Right lobe of liver (tissue), 6 donors: ENCODE measurements around the gene PARVA. TPM values are rescaled to one million over a fixed set of nuclear protein-coding genes. Genes with fewer than 3 reads are reported as not detected.

Experiments
- ATAC-seq, 4 donors: fragments of 200-7000 bp; cut with Tn5 transposase; one replicate each; pipeline ENCODE4 v1.9.1; 2020; ENCODE audit warnings: mild to moderate bottlenecking in 4 of 4, moderate library complexity in 4 of 4
- DNase-seq, 3 donors: peaks; one replicate each; pipeline ENCODE4 v3.0.0-alpha.2; 2020
- H3K27ac ChIP-seq, 3 donors: fragments of 200-600 bp; one replicate each; pipeline ENCODE4 v1.8.0; 2022
- H3K27me3 ChIP-seq, 2 donors: fragments of 200-600 bp; one replicate each; pipeline ENCODE4 v1.8.0; 2022
- H3K36me3 ChIP-seq, 4 donors: fragments of 200-600 bp; sonication (generic) in 1 of 4; one replicate each; pipeline versions ENCODE4 v1.5.1 to v1.8.0; 2017 to 2022; ENCODE audit warnings: control low read depth in 1 of 4
- H3K4me1 ChIP-seq, 4 donors: fragments of 200-600 bp; sonication (generic) in 1 of 4; one replicate each; pipeline versions ENCODE4 v1.5.1 to v1.8.0; 2017 to 2022; ENCODE audit warnings: control low read depth in 1 of 4
- H3K4me3 ChIP-seq, 3 donors: fragments of 200-600 bp; one replicate each; pipeline ENCODE4 v1.8.0; 2022
- H3K9me3 ChIP-seq, 4 donors: fragments of 200-600 bp; sonication (generic) in 1 of 4; one replicate each; pipeline versions ENCODE4 v1.5.1 to v1.8.0; 2017 to 2022; ENCODE audit warnings: control low read depth in 1 of 4
- CTCF ChIP-seq, 4 donors: fragments of 200-600 bp in 3 of 4; fragments of 450-650 bp in 1 of 4; IDR thresholded peaks; one replicate each; pipeline versions ENCODE4 v1.5.1 to v1.8.0; 2016 to 2022; ENCODE audit warnings: antibody characterized with exemption in 4 of 4, mild to moderate bottlenecking in 2 of 4
- POLR2A ChIP-seq: fragments of 450-650 bp; IDR thresholded peaks from one replicate; pipeline ENCODE4 v1.6.1; 2017; ENCODE audit warnings: antibody characterized with exemption, mild to moderate bottlenecking
- WGBS: methylation state at CpG from one replicate; pipeline ENCODE4 v1.1.6; 2018; ENCODE audit warnings: low coverage, low lambda C conversion rate; ENCODE audit not compliant: insufficient coverage; ENCODE audit errors: missing lambda C conversion rate; 5-methylcytosine and 5-hydroxymethylcytosine counted together
- intact Hi-C, 2 donors: fragments of 100-400 bp; cut with DNase I; formaldehyde crosslinking; loops; one replicate each; pipeline versions ENCODE4 v1.11.2 to v1.14.1; 2022
- total RNA-seq, 6 experiments: library from RNA; depleted of rRNA in 2 of 6; stranded (reverse); fragments of >200 nt in 2 of 6; fragmentation: NEBNext Ultra II Directional in 3 of 6; extraction: Animal tissue kit (Norgen Biotek cat#: 25700) in 3 of 6; gene quantifications; one replicate each; pipeline versions ENCODE4 v1.1.0 to v1.2.4, GENCODE V29; 2016 to 2023
- donor health status: DM: no; HTN: yes; CAD: no.
- donor health status: DM: no; HTN: no; CAD: no.
- donor health status: DM: no; HTN: no; CAD: no.
- donor health status: DM: no; HTN: yes; CAD: no.
- donor health status: DM: no; HTN: yes; CAD: no.

Gene PARVA
- total RNA-seq, 6 experiments from 2014 or later = 11.1 to 27.5 (median 21.8) TPM

GRCh38 chr11:12393691-12394090 lies 16.3 kb downstream of the PARVA start:
- ATAC-seq (no peak), DNase-seq (no peak)
- intact Hi-C loops = no loop called here
- Histone ChIP-seq H3K4me3 (no peak overlapping the region), H3K36me3 (no peaks in the 10 kb centered on the region), H3K27ac (no peak overlapping the region), H3K9me3 (no peaks in the 10 kb centered on the region), H3K27me3 (no peaks in the 10 kb centered on the region), H3K4me1 (peaks cover 0 to 21% (median 2%) of the 10 kb centered on the region in 4 donors)
- no peak for TF ChIP-seq CTCF (IDR thresholded peaks at IDR 0.05)
- no peak for TF ChIP-seq POLR2A
- 86% methylated on average over 1 of the region's 1 CpG for WGBS

GRCh38 chr11:12394601-12395000 lies 17.2 kb downstream of the PARVA start:
- Histone ChIP-seq H3K27ac (no peak overlapping the region), H3K4me3 (no peak overlapping the region), H3K4me1 (peaks cover 0 to 13% (median 2%) of the 10 kb centered on the region in 4 donors), H3K27me3 (no peaks in the 10 kb centered on the region), H3K36me3 (no peaks in the 10 kb centered on the region), H3K9me3 (no peaks in the 10 kb centered on the region)
- no peak for DNase-seq
- no peak for ATAC-seq
- intact Hi-C loops = no loop called here
- WGBS = 93% methylated on average over 3 of the region's 6 CpGs
- TF ChIP-seq CTCF (IDR thresholded peaks at IDR 0.05) = no peak
- TF ChIP-seq POLR2A = no peak

GRCh38 chr11:12395333-12395732 lies 18.0 kb downstream of the PARVA start:
- Histone ChIP-seq H3K27ac (no peak overlapping the region), H3K9me3 (no peaks in the 10 kb centered on the region), H3K36me3 (no peaks in the 10 kb centered on the region), H3K4me1 (peaks cover 0 to 13% (median 2%) of the 10 kb centered on the region in 4 donors), H3K27me3 (no peaks in the 10 kb centered on the region), H3K4me3 (no peak overlapping the region)
- no peak for TF ChIP-seq CTCF (IDR thresholded peaks at IDR 0.05)
- TF ChIP-seq POLR2A = no peak
- DNase-seq (peak; percentile 68 to 83 (median 76)), ATAC-seq (peak; percentile 95 to 97 (median 97))
- 46% methylated on average over 4 of the region's 9 CpGs for WGBS
- intact Hi-C loops = no loop called here

- 63% methylated on average over 1 of the region's 5 CpGs for WGBS
- intact Hi-C loops = no loop called here
- Histone ChIP-seq H3K27ac (no peak overlapping the region), H3K9me3 (no peaks in the 10 kb centered on the region), H3K27me3 (no peaks in the 10 kb centered on the region), H3K4me1 (peaks cover 0 to 15% (median 2%) of the 10 kb centered on the region in 4 donors), H3K4me3 (no peak overlapping the region), H3K36me3 (no peaks in the 10 kb centered on the region)
- TF ChIP-seq POLR2A (no peak), CTCF (IDR thresholded peaks at IDR 0.05) (no peak)
- ATAC-seq = peak in 2 of 4 donors; percentile 28 to 34
- no peak for DNase-seq
These were observed 20.6 kb downstream of the PARVA start for GRCh38 chr11:12397931-12398334.

- Histone ChIP-seq H3K36me3 (no peaks in the 10 kb centered on the region), H3K4me1 (peaks cover 0 to 27% (median 5%) of the 10 kb centered on the region in 4 donors), H3K27me3 (no peaks in the 10 kb centered on the region), H3K9me3 (no peaks in the 10 kb centered on the region), H3K27ac (no peak overlapping the region), H3K4me3 (no peak overlapping the region)
- intact Hi-C loops = no loop called here
- DNase-seq = no peak
- no peak for TF ChIP-seq CTCF (IDR thresholded peaks at IDR 0.05)
- no peak for TF ChIP-seq POLR2A
- no peak for ATAC-seq
These were observed 22.0 kb downstream of the PARVA start for GRCh38 chr11:12399355-12399754.
